Gastrocnemius medialis (tissue), 4 donors: Measurements from ENCODE around the gene ZNRF4. TPM values are rescaled to one million over a fixed set of nuclear protein-coding genes. Genes with fewer than 3 reads are reported as not detected.

ENCODE experiments used
- ATAC-seq, 2 donors: fragments of 150-250 bp; one replicate each; pipeline ENCODE4 v1.9.1; 2016
- DNase-seq, 2 donors: peaks; one replicate each; pipeline ENCODE4 v3.0.0-alpha.2; 2019
- H3K27ac ChIP-seq, 4 donors: fragments of 200-600 bp; sonication (generic); 1 replicate in 1 of 4; 2 replicates in 3 of 4; pipeline ENCODE4 v1.5.1; 2016 to 2018; ENCODE audit warnings: mild to moderate bottlenecking in 2 of 4, moderate library complexity in 1 of 4
- H3K27me3 ChIP-seq, 3 donors: fragments of 200-600 bp; sonication (generic) in 2 of 3; 1 replicate in 1 of 3; 2 replicates in 2 of 3; pipeline versions ENCODE4 v1.5.1 to v1.6.0; 2016 to 2019; ENCODE audit warnings: mild to moderate bottlenecking in 1 of 3, moderate library complexity in 1 of 3
- H3K36me3 ChIP-seq, 2 donors: fragments of 200-600 bp; sonication (generic) in 1 of 2; one replicate each; pipeline ENCODE4 v1.5.1; 2017 to 2018
- H3K4me1 ChIP-seq, 2 donors: fragments of 200-600 bp; sonication (generic) in 1 of 2; one replicate each; pipeline ENCODE4 v1.5.1; 2016 to 2017; ENCODE audit warnings: mild to moderate bottlenecking in 2 of 2
- H3K4me3 ChIP-seq, 4 donors: fragments of 200-600 bp; sonication (generic) in 3 of 4; 1 replicate in 1 of 4; 2 replicates in 3 of 4; pipeline ENCODE4 v1.5.1; 2016 to 2019; ENCODE audit warnings: mild to moderate bottlenecking in 2 of 4
- H3K9me3 ChIP-seq, 3 donors: fragments of 200-600 bp; sonication (generic) in 2 of 3; 1 replicate in 1 of 3; 2 replicates in 2 of 3; pipeline ENCODE4 v1.5.1; 2016 to 2019
- POLR2A ChIP-seq, 2 donors: fragments of 450-650 bp; IDR thresholded peaks; one replicate each; pipeline ENCODE4 v1.6.1; 2017; ENCODE audit warnings: antibody characterized with exemption in 2 of 2, mild to moderate bottlenecking in 2 of 2, moderate library complexity in 2 of 2
- in situ Hi-C, 4 donors: fragments of 200-750 bp; cut with MboI; loops; one replicate each; pipeline versions ENCODE4 v1.15.0 to v1.8.0; 2017; ENCODE audit warnings: low sequenced_read_pairs in 4 of 4
- intact Hi-C: fragments of 100-400 bp; cut with DNase I; formaldehyde crosslinking; loops from one replicate; pipeline ENCODE4 v1.15.1; 2023; ENCODE audit warnings: low total_unique reads
- total RNA-seq, 4 donors: library from RNA; depleted of rRNA; stranded (reverse); fragments of >200 nt; gene quantifications; one replicate each; pipeline versions ENCODE4 v1.1.0 to v1.2.3, GENCODE V29; 2016
- TF ChIP-seq, protein P1 (sequence below), 5 experiments: fragments of 450-650 bp in 3 of 5; fragments of 200-600 bp in 2 of 5; sonication (generic) in 2 of 5; IDR thresholded peaks in 4 of 5; conservative IDR thresholded peaks in 1 of 5; 1 replicate in 4 of 5; 2 replicates in 1 of 5; pipeline ENCODE4 v1.5.1; 2016 to 2019; ENCODE audit warnings: antibody characterized with exemption in 5 of 5, mild to moderate bottlenecking in 3 of 5, moderate library complexity in 3 of 5

The ZNRF4 gene
- total RNA-seq, 4 donors from 2014 or later = not detected

DNA sequence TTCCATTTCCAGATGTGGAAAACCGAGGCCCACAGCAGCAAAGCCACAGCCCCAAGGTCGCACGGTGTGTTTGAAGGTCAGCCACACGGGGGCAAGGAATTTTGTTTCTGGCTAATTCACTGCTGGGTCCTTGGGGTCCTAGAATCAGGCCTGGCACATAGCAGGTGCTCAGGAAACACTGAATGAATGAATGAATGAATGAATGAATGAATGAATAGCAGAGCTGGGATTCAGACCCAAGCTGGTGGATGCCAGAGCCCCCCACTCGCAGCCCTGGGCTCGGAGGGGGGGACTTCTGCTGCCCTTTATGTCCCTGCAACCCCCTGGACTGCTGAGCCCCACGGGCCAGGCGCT lies 37.0 kb downstream of the ZNRF4 start:
- TF ChIP-seq, protein P1, sequence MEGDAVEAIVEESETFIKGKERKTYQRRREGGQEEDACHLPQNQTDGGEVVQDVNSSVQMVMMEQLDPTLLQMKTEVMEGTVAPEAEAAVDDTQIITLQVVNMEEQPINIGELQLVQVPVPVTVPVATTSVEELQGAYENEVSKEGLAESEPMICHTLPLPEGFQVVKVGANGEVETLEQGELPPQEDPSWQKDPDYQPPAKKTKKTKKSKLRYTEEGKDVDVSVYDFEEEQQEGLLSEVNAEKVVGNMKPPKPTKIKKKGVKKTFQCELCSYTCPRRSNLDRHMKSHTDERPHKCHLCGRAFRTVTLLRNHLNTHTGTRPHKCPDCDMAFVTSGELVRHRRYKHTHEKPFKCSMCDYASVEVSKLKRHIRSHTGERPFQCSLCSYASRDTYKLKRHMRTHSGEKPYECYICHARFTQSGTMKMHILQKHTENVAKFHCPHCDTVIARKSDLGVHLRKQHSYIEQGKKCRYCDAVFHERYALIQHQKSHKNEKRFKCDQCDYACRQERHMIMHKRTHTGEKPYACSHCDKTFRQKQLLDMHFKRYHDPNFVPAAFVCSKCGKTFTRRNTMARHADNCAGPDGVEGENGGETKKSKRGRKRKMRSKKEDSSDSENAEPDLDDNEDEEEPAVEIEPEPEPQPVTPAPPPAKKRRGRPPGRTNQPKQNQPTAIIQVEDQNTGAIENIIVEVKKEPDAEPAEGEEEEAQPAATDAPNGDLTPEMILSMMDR (IDR thresholded peaks at IDR 0.05 in 4 of 5, conservative IDR thresholded peaks at IDR 0.05 in 1 of 5) = no peak
- no peak for TF ChIP-seq POLR2A (IDR thresholded peaks at IDR 0.05)
- DNase-seq (no peak), ATAC-seq (no peak)
- no peaks in the 10 kb centered on the region for H3K36me3 ChIP-seq
- peaks cover 21 to 46% (median 39%) of the 10 kb centered on the region in 3 donors for H3K27me3 ChIP-seq
- no peak overlapping the region for H3K4me3 ChIP-seq
- intact Hi-C loops = no loop called here
- no peaks in the 10 kb centered on the region for H3K4me1 ChIP-seq
- no peak overlapping the region for H3K27ac ChIP-seq
- in situ Hi-C loops = no loop called here
- no peaks in the 10 kb centered on the region for H3K9me3 ChIP-seq

DNA sequence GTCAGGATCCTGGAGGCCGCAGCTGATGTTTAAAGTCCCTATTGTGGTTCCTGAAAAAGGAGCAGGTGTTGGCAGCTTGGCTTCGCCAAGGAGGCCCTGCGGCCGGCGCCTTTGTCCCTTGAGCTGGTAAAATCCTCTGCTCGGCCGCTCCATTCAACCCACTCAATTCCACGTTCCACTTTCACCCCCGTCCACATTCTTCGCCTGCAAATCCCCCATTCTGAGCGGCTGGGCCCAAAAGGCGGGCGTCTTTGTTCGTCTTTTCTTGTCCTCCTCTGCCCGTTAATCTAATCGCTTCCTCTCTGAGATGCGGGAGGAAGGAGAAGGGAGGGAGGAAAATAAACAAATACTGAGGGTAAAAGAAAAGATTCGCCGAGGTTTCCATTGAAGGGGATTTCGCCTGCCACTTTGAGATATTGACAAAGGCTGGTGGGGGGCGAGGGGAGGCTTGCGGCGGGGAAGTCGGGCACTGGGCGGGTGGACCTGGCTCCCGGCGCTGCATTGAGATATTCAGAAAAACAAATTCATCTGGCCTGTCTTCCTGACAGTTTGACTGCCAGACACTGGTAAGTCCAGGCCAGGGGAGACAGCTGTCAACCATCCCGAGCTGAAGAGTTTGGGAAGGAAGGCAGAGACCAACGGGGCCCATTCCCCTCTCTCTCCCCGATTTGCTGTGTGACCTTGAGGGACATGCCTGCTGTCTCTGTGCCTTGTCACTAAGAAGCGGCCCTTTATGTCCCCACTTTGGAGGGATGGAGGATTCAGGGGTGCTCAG lies 37.6 kb downstream of the ZNRF4 start:
- no peaks in the 10 kb centered on the region for H3K9me3 ChIP-seq
- peaks cover 21 to 52% (median 37%) of the 10 kb centered on the region in 3 donors for H3K27me3 ChIP-seq
- no peaks in the 10 kb centered on the region for H3K36me3 ChIP-seq
- no peak for ATAC-seq
- intact Hi-C loops = no loop called here
- in situ Hi-C loops = no loop called here
- DNase-seq = no peak
- no peak for TF ChIP-seq POLR2A (IDR thresholded peaks at IDR 0.05)
- TF ChIP-seq, protein P1 (IDR thresholded peaks at IDR 0.05 in 4 of 5, conservative IDR thresholded peaks at IDR 0.05 in 1 of 5) = no peak
- H3K4me3 ChIP-seq = no peak overlapping the region
- no peaks in the 10 kb centered on the region for H3K4me1 ChIP-seq
- no peak overlapping the region for H3K27ac ChIP-seq

DNA sequence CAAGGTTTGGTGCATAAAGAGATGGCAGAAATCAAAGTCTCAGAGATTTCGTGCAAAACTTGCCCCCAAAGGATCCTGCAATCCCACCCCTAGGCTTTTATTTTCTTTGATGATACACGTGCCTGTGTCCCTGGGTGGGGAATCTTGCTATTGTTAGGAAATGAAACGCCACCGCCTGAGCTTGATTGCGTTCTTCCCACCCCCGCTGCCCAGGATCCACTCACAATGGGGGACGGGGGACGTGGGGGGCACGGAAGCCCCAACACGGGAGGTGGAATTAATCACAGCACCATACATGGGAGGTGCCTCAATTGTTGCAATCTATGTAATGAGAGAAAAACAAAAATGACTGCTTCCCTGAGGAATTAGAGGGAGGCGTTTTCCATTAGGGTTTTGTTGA lies 39.6 kb downstream of the ZNRF4 start:
- in situ Hi-C loops (no loop called here), intact Hi-C loops (no loop called here)
- no peak for ATAC-seq
- no peaks in the 10 kb centered on the region for H3K4me1 ChIP-seq
- no peak overlapping the region for H3K4me3 ChIP-seq
- H3K9me3 ChIP-seq = no peaks in the 10 kb centered on the region
- no peak for DNase-seq
- peaks cover 21 to 51% (median 41%) of the 10 kb centered on the region in 3 donors for H3K27me3 ChIP-seq
- TF ChIP-seq, protein P1 (IDR thresholded peaks at IDR 0.05 in 4 of 5, conservative IDR thresholded peaks at IDR 0.05 in 1 of 5) = no peak
- TF ChIP-seq POLR2A (IDR thresholded peaks at IDR 0.05) = no peak
- no peaks in the 10 kb centered on the region for H3K36me3 ChIP-seq
- H3K27ac ChIP-seq = no peak overlapping the region

DNA sequence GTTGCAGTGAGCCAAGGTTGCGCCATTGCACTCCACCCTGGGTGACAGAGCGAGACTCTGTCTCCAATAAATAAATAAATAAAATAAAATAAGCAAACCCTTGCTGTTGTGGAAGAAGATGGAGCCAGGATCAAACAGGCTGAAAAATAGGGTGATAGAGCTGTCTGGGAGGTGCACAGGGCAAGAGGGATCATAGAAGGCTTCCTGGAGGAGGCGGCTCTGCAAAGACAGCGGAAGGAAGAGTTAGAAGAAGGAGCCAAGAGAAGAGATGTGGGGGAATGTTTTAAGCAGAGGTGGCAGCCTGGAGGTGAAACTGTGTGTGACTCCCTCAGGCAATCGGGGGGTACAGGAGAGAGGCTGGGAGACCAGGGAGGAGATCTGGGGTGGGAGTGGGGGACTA lies 40.6 kb downstream of the ZNRF4 start:
- TF ChIP-seq, protein P1 (IDR thresholded peaks at IDR 0.05 in 4 of 5, conservative IDR thresholded peaks at IDR 0.05 in 1 of 5) = no peak
- no peak for TF ChIP-seq POLR2A (IDR thresholded peaks at IDR 0.05)
- in situ Hi-C loops (no loop called here), intact Hi-C loops (no loop called here)
- Histone ChIP-seq H3K27me3 (peaks cover 17 to 44% (median 44%) of the 10 kb centered on the region in 3 donors), H3K4me1 (no peaks in the 10 kb centered on the region), H3K4me3 (no peak overlapping the region), H3K9me3 (no peaks in the 10 kb centered on the region), H3K36me3 (no peaks in the 10 kb centered on the region), H3K27ac (no peak overlapping the region)
- ATAC-seq = no peak
- DNase-seq = no peak
